Measurements from ENCODE around the gene FAM83C.

Gene FAM83C

GRCh38 chr20:35281506-35282101 is 10.6 kb downstream of the FAM83C start:
- no peak for DNase-seq

- no peak for DNase-seq
Measured at GRCh38 chr20:35280523-35280922, 11.7 kb downstream of the FAM83C start.

- no peak for DNase-seq
Measured at GRCh38 chr20:35279533-35280174, 12.6 kb downstream of the FAM83C start.

- DNase-seq: no peak
Measured at GRCh38 chr20:35279040-35279439, 13.2 kb downstream of the FAM83C start.

- DNase-seq: peak; percentile 92
Measured at GRCh38 chr20:35277531-35278395, 14.5 kb downstream of the FAM83C start, which contains the start of gene MMP24OS. MMP24OS (minus strand) TSS chr20:35278122; CDS start chr20:35277929, 193 bp downstream.

- DNase-seq: no peak
Measured at GRCh38 chr20:35277127-35277526, 15.1 kb downstream of the FAM83C start.

GRCh38 chr20:35276408-35276807 is 15.8 kb downstream of the FAM83C start:
- DNase-seq: no peak

- no peak for DNase-seq
Measured at GRCh38 chr20:35275741-35276251, 16.4 kb downstream of the FAM83C start.

- DNase-seq: no peak
Measured at GRCh38 chr20:35274172-35275092, 17.8 kb downstream of the FAM83C start.

- DNase-seq: no peak
Measured at GRCh38 chr20:35273449-35274171, 18.6 kb downstream of the FAM83C start.

- DNase-seq: no peak
Measured at GRCh38 chr20:35271904-35272303, 20.3 kb downstream of the FAM83C start.

- no peak for DNase-seq
Measured at GRCh38 chr20:35271073-35271882, 20.9 kb downstream of the FAM83C start.

- DNase-seq: no peak
Measured at GRCh38 chr20:35270021-35270902, 22.0 kb downstream of the FAM83C start.

GRCh38 chr20:35269055-35269781 is 23.0 kb downstream of the FAM83C start:
- DNase-seq: peak; percentile 70

- DNase-seq: no peak
Measured at GRCh38 chr20:35267092-35267491, 25.1 kb downstream of the FAM83C start.

- DNase-seq: no peak
Measured at GRCh38 chr20:35264755-35265154, 27.5 kb downstream of the FAM83C start.

- no peak for DNase-seq
Measured at GRCh38 chr20:35263532-35264341, 28.5 kb downstream of the FAM83C start.

All from RPMI8226 (cell line).